HG03439 (cell line): Measurements from ENCODE around the gene DNAJC18.
"Not testable (repeated sequence)": the region's sequence is repeated elsewhere in the genome, so short reads cannot be mapped to it uniquely, and the experiment has no call there.

ENCODE experiments used
- ATAC-seq: cut with Tn5 transposase; IDR thresholded peaks from one replicate; pipeline ENCODE4 v1.9.1; 2021; ENCODE audit warnings: mild to moderate bottlenecking, moderate library complexity; ENCODE audit not compliant: unreplicated experiment

DNAJC18 gene

DNA sequence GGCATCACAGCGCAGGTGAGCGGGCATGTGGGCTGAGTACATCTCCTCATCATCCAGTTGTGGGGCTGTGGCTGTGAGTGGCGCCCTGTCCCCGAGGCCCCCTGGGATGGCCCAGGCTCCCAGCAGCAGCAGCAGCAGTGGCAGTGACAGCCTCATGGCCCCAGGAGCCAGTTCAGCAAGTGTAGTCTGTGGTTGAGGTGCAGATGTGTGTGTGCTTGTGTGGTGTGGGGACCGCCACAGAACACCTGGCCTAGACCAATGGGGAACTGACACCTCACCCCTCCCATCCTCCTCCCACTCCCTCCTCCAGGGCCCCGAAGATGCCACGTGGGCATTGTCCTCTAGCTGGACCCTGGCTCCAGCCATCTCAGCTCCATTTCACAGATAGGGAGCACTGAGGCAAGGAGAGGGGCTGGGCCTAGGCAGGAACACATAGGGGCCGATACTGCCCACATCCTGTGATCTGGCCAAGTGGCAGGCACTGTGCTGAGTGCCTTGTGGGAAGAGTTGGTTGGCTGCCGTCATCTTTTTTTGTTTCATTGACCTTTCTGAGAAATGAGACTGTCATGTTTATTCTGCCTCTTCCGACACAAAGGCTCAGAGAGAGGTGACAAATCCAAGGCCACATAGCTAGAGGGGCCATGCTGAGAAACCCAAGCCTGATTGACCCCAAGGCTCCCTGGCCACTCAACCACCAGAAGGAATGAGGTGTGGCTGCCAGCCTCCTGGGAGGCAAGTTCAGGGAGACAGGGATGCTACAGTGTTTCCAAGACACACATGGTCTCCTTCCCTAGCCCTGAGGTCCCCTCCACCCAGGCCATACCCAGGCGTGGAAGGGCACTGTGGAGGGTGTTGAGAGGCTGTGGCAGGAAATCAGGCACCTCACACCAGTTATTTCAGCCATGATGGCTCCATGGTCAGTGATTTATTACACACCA, 49.4 kb downstream of the DNAJC18 start, which contains the start of gene MZB1:
Gene MZB1, minus strand, starts transcription at position 213 of the 938 bp plus-strand sequence. Its CDS starts 57 bp downstream, at position 156.
- peak; percentile 37 for ATAC-seq

DNA sequence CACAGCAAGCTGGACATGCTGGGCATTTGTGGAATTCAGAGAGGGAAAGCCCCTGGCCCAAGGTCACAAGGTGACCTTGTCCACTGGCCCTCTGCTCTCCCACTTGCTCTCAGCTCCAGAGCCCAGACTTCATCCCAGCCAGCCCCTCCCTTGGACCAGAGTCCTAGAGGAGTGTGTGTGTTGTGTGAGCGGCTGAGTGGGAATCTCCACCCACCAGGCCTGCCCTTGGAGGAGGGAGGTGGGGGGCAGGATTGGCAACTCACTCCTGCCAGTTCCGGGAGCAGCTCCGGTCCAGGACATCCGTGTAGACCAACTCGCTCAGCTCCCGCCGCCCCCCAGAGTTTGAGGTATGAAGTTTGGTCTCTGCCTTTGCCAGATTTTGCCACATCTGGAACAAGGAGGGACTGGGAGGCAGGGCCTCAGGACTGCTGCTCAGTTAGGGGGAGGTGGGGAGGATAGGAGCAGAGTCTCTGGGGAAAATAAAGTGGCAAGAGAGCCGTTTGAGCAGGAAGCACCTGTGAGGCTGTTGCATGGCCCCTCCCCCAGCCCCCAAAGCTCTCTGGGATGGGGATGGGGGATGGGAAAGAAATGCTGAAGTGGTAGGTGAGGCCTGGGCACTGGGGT, 51.0 kb downstream of the DNAJC18 start:
- ATAC-seq, result no peak

DNA sequence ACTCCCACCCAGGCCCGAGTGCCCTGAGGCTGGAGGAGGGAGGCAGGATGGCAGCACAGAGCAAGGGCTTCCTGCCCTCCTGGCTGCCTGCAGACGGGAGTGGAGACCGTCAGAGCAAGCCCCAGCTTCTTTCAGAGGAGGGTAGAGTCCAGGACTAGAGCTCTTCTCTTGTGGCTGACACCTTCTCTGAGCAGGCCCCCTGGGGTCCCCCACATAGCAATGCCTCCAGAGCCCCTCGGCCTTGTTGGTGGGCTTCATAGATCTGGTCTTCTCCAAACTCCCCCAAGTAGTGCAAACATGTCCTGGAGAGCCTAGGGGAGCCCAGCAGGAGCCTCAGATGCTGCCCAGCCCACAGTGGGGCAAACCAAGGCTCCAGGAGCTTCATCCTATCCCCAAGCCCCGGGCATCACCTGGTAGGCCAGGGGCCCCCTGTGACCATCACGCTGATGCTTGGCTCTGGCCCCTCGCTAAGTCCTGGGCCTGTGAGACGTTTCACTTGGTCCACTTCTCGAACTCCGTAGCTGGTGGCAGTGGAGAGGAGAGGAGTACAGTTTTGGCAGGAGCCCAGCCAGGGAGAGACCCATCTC, 51.6 kb downstream of the DNAJC18 start:
- ATAC-seq, result no peak

DNA sequence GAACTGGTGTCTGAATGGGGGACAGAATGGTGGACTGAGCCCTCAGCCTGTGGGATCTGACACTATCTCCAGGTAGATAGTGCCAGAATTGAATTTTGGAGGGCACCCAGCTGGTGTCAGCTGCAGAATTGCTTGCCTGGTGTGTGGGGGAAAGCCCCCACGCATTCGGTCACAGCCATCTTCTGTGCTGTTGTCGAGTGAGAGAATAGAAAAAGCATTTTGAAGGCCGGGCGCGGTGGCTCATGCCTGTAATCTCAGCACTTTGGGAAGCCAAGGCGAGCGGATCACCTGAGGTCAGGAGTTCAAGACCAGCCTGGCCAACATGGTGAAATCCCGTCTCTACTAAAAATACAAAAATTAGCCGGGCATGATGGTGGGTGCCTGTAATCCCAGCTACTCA, 52.4 kb downstream of the DNAJC18 start:
- ATAC-seq, result not testable (repeated sequence)

DNA sequence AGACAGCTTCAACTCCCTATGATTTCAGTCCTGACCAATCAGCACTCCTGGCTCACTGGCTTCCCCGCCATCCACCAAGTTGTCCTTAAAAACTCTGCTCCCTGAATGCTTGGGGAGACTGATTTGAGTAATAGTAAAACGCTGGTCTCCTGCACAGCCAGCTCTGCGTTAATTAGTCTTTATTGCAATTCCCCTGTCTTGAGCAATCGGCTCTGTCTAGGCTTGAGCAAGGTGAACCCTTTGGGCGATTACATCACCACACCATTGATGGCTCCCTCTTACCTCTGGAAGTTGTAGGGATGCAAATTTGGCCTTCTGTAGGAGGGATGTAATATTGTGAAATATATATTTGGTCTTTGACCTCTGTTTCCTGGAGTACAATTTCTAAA, 53.3 kb downstream of the DNAJC18 start:
- no peak for ATAC-seq

DNA sequence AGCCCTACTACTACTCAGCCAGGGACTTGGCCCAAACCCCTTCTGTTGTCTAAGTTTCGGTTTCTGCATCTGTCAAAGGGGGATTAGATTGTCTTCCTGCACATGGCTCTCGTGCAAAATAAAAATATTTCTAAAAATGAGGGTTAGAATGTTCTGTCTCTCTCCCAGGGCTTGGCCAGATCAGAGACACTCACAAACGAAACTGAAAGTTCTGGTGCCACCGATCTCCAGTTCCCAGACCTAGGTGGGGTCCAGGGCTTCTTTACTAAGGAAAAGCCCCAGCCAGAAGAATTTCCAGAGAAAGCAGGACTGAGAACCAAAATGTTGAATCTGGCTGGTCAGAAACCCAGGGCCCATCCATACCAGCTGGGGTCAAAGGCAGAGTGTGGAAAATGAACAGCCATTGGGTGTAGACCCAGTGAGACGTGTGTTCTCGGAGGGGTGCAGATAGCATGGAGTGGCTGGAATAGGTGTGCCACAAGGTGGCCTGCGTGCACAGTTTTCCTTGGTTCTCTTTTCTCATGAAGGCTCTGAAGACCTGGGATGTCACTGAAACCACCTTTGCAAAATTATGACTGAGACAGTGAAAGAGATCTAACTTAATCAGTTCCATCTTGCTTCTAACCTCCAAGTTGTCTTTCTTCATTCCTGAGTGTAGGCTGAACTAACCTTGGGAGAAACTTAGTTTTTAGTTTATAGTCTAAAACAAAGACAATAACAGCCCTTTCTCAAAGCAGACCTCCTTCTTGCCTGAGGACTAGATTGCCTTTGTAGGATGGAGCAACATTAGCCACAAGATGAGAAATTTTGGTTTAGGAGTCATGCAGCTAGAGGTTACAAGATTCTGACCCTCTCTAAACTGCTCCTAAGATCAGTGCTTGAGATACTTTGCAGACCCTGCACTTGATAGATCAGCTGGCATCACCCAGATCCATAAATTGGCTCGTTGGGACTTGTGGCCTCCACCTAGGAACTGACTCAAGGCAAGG, 54.0 kb downstream of the DNAJC18 start:
- no peak for ATAC-seq

DNA sequence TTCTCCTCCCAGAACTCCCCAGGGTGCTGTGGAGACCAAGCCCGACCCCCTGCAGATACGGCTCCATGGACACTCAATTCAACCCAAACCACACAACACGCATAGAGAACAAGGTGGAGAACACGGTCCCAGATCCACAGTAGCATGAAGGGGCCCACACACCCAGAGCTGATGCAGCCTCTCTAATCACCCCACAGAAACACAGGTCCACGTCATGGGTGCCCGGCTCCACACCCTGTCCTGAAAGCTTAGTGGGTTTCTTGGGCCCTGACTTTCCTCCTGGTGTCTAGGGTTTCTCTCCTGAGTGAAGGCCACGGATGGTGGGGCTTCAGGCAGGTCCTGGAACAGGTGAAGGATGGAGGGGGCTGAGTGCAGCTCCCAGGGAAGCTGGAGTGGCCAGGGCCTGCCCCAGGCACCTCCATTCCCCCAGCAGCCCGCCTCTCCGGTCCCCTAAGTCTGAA, 54.7 kb downstream of the DNAJC18 start:
- ATAC-seq, result no peak

DNA sequence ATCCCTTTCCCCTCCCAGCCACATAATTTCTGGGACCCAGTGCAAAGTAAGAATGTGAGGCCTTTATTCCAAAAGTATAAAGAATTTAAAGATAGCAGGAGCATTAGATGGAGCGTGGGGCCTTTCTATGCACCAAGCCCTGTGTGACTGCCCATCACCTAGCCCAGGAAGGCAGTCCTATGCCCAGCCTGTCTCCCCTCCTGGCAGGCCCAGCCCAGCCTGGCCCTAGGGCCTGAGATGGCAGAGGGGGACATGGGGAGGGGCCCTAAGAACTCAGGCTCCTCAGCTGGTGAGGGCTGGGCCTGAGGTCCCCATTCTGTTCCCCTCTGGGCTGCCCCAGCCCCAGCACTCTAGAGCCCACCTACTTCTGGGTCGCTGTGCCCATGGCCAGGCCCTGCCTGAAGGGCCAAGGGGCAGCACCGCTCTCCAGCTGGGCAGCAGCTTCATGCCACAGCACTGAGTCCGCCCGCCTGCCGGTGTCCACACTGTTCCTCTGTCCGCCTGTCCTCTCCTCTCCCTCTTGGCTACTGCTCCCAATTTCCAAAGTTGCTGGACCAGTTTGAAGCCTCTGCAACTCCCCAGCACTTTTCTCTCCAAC, 55.2 kb downstream of the DNAJC18 start:
- ATAC-seq, result no peak

DNA sequence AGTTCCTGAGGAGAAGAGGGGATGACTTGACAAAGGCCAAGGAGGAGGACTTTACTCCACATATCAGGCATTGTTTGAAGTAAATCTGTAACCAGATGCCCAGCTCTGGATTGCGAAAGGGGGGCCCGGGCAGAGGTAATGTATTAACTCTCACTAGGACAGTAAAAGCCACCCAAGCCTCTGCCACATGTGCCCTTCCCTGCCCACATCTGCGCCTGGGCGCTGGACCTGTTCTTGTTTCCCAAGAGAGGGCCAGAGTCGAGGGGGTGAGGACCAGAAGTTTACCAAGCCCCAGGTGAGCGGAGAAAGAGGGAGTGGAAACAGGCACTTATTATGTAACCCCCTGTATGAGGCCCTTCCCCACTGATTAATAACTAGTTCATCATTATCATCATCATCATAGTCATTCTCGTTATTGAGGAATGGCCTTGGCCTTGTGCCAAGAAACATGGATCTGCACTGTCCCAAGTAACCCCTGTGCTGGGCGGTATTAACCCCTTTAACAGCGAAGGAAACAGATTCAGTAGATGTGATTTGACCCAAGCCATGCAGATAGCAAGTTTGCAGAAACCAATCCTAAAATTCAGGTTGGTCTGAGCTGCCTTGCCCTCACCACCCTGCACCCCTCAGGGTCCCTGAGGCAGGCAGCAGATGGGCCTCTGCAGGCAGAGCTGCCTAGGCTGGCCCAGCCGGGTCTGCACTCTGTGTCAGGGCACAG, 55.9 kb downstream of the DNAJC18 start, which contains the start of gene SLC23A1:
Gene SLC23A1, minus strand, starts transcription at position 23 of the 718 bp plus-strand sequence. CDS start 44 bp downstream, outside the sequence.
- no peak for ATAC-seq

DNA sequence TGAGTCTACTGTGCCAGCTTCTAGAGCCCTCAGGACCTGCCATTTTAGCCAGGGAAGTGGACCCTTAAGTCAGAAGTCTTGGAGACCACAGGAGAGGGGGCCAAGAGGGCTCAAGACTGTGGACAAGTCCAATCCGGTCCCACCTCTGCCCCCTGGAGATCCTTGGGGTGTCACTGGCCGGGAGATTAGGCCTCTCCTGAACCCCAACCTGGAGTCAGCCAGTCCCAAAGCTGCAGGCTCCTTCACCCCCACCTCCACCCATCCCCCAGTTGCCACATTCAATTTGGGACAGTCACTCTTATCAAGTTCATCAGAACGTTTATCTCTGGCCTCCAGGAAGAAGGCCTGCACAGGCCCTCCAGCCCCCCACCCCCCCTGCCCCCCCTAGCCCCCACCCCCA, 56.5 kb downstream of the DNAJC18 start:
- ATAC-seq, result no peak

DNA sequence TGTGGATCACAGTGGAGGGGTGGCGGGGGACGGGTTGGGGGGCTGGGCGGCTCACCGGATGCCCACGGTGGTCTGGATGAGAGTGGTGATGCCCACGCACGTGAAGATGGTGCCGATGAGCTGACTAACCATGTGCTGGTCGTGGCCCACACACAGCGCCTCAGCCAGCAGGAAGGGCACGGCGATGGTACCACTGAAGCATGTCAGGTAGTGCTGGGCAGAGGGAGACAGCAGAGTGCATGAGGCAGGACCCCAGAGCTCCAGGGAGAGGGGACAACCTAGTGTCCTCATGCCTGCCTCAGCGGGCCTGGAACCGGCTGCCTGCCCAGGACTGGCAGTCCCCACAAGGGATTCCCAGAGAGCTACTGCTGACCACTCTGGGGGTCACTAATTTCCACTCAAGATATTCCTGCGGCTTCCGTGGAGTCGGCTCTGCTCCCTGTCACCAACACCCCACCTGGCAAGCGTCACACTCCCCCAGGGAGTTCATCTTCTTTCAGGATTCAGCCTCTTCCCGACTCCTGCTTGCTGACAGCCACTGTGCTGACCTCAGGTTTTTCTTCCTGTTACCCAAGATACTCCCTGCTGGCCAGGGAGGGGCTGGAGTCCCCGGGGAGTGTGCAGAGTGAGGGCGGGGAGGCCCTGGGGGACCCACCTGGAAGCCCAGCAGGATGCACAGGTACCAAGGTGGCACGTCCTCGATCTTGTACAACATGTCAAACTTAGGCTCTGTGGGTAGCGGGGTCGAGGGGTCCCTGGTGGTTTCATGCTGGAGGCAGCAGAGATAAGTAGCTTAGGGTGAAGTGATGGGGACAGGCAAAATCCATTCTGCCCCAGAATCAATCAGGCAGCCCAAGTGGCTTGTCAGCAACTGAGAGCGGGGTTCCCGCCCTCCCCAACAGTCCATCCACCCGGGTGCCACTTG, 57.2 kb downstream of the DNAJC18 start:
- no peak for ATAC-seq

DNA sequence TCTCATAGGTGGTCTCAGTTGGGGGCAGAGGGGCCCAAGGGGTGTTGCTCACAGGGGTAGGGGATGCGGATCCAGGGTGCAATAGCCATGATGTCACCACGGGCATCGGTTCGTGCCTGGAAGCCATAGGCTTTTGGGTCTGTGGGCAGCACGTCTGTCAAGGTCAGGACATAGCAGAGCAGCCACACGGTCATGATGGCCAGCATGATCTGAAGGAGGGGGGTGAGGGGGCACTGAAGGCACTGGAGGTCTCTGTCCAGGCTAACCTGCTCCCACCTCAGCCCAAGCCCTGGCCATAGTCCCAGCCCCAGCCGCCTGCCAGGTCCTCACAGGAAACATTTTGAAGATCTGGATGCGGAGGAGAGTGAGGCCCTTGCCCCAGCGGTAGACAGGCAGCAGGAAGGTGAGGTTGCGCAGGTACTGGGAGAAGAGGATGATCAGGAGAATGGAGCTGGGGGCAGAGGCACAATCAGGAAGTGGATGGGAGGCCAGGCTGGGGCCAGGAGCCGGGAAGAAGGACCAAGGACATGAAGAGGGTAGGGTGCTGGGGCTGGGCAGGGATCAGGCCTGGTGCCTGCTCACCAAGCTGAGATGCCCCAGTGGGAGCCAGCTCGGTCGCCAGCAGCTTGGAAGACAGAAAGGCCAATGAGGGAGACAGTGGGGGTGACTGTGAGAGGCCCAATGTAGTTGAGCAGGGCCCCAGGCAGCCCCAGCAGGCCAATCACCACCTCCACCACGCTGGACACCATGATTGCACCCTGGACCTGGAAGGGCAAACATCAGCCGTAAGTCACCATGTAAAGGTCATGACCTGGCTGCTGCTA, 59.5 kb downstream of the DNAJC18 start:
- ATAC-seq, result no peak

DNA sequence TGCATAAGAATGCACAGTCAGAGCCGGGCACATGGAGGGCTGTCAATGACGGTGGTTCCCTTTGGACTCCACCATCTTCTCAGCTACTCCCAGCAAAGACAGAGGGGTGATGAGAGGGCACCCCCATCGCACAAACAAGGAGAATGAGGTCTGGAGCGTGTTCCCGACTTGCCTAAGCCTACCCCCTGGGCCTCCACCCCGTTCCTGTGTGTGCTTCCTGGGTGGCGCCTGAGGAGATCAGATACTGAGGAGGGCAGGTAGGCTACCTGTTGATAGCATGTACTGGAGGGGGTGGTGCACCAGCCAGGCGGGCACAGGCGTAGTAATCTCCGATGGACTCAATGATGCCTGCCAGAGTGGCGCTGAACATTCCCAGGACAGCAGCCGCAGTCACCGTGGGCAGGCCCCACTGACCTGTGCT, 60.4 kb downstream of the DNAJC18 start:
- ATAC-seq, result no peak

DNA sequence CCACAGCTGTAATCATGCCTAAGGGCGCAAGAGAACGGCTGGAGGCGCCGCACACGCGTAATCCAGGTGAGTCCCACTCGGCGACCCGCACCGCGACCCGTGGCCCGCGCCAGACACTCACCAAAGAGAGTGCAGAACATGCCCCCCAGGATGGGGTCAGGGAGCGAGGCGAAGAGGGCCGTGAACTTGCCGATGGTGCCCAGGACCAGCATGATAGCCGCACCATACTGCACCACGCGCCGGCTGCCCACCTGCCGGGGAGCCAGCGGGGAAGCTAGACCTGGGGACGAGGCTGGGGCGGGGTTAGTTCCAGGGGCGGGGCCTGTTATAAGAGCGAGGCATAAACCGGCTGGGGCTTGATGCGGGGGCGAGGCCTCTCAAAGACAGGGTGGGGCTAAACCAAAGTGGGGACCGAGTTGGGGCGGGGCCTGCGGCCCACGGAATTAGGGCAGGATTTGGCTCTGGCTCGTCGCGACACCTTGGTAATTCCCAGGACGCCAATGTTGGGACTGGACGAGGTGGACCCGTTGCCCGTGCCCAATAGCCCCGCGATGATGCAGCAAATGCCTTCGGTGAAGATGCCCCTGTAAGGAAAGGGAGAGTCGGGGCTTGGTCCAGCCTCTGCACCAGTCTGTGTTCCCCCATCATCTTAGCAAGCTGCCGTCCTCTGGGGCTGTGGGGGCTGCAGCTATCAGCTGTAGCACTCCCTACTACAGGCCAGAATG, 61.1 kb downstream of the DNAJC18 start:
- no peak for ATAC-seq

DNA sequence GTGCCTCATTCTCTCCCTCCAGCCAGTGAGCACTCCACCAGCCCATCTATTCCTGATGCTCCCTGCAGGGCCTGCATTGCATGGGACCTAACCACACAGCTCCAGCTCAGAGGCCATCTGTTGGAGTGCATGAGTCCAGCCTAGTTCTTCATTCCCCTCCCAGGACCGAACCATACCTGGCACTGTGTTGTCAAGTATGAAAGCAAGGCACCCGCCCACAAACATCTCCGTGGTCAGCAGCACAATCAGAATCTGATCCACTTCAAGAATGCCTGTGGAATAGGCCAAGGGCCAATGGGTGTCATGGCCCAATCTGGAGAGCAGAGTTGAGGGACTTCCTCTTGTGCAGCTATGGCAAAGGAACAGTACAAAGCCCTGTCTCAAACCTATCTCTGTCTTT, 62.1 kb downstream of the DNAJC18 start:
- no peak for ATAC-seq

DNA sequence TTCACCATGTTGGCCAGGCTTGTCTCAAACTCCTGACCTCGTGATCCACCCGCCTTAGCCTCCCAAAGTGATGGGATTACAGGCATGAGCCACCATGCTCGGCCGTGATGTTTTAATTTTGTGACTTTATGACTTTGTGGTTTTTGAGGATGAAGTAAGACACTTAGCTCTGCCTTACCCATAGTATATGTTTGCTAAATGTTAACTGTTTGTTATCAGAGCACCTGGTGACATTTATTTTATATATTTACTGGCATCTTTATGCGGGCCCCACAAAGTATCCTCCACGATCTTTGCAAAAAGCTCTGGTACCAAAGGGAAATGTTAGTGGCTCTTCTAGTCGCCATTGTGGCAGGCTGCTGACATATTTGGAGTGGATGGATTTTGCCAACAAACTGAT, 63.0 kb downstream of the DNAJC18 start:
- no peak for ATAC-seq

DNA sequence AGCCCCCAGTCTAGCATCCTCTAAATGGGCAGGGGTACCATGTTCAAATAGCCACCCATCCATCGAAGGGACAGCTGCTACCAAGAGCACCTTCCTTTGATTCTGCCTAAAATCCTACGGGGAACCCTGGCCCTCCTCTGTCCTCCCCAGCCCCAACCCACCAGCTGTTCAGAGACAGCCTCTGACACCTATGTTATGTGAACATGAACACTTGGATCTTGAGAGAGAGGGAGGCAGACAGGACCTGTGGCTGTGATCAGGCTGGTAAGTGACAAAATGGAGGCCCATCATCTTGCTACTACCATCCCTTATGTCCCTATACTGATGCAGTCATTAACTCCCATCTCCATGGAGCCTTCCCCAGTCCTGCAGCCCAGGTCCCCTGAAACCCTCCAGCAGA, 64.4 kb downstream of the DNAJC18 start:
- ATAC-seq, result no peak
